Stimulated activated CD8-positive, alpha-beta memory T cell treated with anti-CD3 and anti-CD28 coated beads, Interleukin-4, amount 100 ng/mL, for 1 hour (primary cell): ENCODE measurements around the gene BPTF.
"Not testable (repeated sequence)": the region's sequence is repeated elsewhere in the genome, so short reads cannot be mapped to it uniquely, and the experiment has no call there.

ENCODE experiments used
- DNase-seq, 2 donors: peaks; one replicate each; pipeline ENCODE4 v3.0.0-alpha.2; 2020; ENCODE audit warnings: low read depth in 2 of 2, low spot score in 1 of 2

The BPTF gene

DNA sequence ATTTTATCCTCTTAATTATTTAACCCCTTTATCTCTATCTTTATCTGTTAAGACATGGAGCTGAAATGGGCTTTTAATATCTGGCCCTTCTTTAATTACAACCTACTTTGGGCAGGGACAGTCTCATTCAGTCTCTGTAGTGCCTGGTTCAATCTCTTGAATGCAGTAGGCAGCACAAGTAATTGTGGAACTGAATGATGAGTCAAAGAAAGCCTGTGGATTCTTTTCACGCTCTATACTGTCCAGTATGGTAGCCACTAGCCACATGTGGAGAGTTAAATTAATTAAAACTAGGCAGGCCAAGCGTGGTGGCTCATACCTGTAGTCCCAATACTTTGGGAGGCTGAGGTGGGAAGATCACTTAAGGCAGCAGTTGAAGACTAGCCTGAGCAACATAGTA lies 9.3 kb downstream of the BPTF start:
- no peak for DNase-seq

DNA sequence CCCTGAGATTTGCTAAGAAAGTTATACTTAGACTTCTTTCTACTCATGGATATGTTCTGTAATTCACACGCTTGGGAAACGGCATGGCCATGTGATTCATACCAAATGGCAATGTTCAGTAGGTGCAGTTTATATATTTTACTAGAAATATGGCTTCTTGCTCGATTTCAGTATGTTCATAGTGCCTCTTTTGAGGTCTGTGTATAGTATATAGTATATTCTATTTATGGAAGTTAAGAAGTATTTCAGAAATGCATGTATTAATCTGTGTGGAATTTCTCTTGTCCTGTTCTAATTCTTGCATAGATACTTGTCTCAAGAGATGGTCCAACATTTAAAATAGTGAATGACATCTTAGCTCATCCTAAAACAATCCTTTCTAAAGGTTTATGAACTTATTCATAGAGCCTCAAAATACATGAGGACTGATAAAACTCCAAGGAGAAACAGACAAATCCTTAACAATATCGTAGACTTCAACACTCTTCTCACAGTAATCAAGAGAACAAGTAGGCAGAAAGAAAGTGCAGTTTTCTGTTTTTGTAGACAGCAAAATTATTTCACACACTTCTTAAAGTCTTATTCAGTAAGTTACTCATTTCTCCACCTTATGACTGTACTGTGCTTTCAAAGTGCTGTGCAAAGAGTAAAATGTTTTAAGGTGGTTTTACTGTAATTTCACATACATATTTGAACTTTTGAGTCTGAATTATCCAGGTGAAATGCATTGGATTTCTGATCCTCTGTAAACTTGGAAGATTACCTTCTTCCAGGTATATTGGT lies 11.1 kb downstream of the BPTF start:
- DNase-seq: no peak

DNA sequence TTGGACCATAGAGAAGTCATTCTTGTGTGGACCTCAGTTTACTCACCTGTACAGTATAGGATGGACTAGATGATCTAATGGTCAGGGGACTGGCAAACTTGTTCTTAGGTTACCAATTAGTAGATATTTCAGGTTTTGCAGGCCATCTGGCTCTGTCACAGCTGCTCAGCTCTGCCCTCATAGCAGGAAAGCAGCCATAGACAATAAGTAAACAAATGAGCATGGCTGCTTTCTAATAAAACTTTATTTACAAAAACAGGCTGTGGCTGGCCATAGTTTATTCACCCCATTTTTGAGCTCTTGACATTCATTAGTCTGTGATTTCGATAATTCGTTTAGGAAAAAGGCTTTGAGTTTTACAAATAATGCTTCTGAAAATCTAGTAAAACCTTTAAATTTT lies 12.7 kb downstream of the BPTF start:
- no peak for DNase-seq

DNA sequence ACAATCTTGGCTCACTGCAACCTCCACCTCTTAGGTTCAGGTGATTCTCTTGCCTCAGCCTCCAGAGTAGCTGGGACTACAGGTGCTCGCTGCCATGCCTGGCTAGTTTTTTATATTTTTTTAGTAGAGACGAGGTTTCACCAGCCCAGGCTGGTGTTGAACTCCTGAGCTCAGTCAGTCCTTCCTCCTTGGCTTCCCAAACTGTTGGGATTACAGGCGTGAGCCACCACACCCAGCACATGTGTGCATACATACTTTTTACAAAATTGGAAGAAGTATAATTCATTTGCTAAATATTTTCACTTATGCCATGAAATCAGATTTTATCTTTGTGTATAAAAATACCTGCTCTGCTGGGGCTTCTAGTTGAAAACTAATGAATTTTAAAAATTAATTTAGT lies 13.2 kb downstream of the BPTF start:
- no peak for DNase-seq

DNA sequence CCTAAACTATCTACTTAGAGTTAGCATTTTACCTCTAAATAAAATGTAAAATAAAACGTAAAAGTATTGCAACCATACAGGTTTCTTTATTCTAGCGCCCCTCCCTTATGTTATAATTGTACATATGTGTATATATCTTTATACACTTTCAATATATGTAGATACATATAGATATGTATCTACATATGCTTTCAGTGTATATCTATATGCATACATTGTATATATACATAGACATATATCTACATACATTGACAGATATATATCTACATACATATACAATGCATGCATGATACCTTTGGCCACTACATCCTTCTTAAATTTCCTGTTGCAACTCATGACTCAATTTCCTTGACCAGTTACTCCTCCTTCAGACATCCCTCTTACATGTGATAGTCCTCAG lies 16.7 kb downstream of the BPTF start:
- DNase-seq: no peak

DNA sequence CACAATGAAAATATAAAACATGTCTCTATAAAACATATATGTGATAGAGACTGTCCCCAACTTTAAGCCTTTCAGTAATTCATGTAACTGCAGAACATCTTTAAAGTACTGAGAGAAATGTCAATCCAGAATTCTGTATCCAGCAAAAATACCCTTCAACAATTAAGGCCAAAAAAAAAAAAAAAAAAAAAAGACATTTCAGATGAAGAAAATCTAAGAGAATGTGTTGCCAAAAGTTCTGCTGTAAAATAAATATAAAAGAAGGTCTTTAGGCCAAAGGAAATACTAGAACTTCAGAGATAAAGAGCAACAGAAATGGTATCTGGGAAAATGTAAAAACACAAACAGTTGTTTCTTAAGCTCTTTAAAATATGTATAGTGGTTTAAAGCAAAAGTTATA lies 17.3 kb downstream of the BPTF start:
- no peak for DNase-seq

DNA sequence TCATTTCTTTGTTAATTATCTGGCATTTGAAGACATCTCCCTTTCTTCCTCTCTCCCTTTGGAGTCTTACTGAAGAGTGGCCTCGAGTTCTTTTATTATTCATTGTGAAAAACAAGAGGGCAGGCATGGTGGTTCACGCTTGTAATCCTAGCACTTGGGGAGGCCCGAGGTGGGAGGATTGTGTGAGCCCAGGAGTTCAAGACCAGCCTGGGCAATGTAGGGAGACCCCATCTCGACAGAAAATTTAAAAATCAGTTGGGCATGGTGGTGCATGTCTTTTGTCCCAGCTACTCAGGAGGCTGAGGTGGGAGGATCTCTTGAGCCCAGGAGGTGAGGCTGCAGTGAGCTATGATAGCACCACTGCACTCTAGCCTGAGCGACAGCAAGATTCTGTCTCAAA lies 20.1 kb downstream of the BPTF start:
- no peak for DNase-seq

DNA sequence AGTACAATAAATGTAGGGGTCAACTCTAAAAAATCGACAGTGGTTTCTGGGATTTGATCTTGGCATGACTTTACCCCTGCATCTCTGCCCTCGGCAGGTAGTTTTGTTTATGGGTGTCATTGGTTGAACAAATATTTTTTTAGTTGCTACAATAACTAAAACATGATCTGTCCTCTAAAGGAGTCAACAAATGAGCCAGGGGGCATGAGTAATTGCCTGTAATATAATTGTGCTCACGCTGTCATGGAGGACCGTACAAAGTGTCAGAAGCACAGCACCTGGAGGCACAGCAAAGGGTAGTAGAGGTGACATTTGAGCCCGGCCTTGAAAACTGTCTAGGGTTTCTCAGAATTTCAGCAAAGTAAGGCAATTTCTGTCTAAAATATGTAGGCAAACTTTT lies 22.9 kb downstream of the BPTF start:
- not testable (repeated sequence) for DNase-seq

DNA sequence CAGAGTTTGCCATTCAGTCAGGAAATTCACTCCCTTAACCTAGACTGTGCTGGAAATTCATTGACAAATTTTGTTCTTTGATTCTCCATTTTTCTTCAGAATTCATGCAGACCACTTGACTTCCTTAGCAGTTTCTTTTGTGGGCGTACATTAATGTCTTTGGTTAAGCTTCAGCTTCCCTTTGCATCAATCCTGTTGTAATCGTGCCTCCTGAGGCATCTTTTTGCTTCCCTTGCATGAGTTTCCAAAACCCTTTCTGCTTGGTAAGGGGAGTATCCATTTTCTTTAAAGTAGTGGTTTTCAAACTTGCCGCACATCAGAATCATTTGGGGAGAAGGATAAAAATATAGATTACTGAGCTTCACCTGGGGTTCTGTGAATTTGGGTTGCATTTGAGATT lies 23.5 kb downstream of the BPTF start:
- not testable (repeated sequence) for DNase-seq

DNA sequence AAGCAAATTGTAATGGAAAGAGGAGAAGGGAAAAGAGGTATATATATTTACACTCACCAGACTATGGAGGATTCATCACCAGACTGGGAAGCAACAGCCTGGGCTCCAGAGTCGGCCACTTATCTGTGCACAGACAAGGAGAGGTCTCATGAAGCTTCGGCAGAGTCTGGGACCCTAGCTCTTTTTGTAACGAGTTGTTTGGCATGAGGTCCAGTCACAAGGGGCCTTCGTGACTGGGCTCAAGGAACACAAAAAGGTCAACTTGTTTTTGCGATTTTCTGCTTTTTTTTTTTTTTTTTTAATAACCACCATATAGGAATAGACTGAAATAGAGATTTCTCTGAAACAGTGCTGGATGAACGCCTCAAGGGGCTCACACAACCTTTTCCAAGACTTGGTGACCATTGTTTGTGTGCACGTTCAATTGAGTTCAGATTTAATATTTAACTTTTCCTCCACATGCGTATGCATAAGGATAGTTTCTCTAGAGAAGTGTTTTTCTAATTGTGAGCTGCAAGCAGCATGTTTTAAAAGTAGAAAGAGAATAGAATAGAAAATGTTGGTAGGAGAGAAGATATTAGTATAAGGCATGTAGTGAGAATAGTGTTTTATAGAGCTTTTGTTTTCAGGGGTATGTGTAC lies 25.8 kb downstream of the BPTF start:
- DNase-seq: no peak

DNA sequence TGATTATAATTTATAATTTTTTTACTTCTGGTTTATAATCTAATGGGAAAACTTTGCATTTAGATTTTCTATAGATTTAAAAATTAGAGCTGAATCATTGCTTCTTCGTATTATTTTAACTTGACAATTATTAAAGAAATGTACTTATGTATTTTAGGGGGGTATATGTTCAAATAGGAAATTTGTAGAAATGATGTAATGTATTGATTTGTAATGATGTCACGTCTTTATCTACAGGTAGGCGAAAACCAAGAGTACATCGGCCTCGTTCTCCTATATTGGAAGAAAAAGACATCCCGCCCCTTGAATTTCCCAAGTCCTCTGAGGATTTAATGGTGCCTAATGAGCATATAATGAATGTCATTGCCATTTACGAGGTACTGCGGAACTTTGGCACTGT lies 28.4 kb downstream of the BPTF start:
- DNase-seq: no peak

DNA sequence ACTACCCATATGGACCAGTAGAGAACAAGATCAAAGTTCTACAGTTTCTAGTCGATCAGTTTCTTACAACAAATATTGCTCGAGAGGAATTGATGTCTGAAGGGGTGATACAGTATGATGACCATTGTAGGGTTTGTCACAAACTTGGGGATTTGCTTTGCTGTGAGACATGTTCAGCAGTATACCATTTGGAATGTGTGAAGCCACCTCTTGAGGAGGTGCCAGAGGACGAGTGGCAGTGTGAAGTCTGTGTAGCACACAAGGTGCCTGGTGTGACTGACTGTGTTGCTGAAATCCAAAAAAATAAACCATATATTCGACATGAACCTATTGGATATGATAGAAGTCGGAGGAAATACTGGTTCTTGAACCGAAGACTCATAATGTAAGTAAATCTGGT lies 29.1 kb downstream of the BPTF start:
- no peak for DNase-seq

DNA sequence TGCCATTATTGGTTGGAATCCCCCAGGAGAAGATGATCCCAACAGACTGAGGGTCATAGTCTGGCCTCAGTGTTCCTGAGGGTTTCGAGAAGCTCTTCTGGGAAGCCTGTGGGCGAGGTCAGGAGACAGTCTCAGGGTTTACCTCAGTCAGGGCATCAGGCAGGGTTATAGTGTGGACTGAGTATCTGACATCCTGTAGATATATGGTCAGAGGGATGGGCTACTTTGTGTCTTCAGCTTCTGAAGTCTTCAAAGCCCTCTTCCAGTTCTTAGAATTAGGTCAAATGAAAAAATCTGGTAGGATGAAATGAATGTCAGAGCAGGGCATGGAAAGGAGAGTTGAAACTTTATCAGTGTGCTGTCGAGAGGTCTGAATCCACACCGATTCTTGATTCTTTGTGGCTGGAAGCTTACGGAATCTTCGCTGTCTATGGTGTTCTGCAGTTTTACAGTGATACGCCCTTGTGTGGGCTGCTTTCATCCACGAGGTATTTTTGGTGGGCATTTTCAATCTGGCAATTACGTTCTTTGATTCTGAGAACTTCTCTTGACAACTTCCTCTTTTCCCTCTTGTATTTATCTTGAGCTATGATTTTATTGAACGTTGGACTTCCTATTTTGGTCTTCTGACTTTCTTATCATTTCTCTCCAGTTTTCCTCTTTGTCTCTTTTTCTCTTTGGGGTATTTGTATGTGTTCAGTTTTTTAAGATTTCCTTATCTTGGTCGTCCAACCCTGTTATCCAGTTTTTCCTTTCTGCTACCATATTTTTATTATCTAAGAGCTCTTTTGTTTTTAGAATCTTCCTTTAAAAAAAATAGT lies 30.4 kb downstream of the BPTF start:
- no peak for DNase-seq

DNA sequence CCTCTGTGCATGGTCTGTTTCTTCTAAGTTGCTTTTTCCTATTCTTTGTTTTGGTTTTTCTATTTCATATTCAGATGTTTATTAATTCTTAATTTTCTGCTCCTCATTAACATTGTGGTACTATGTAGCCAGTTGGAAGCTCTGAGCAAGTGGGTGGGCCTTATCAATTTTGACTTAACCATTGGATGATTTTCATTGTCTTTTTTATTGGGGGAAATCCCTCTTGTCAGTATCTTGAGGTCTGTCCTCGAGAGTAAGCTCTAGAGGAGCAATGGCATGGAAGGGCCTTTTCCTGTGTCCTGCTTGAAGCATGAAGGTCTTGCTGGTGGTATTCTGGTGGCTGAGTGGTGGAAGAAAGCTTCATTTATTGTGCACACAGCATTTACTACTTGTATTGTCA lies 31.1 kb downstream of the BPTF start:
- DNase-seq: not testable (repeated sequence)

DNA sequence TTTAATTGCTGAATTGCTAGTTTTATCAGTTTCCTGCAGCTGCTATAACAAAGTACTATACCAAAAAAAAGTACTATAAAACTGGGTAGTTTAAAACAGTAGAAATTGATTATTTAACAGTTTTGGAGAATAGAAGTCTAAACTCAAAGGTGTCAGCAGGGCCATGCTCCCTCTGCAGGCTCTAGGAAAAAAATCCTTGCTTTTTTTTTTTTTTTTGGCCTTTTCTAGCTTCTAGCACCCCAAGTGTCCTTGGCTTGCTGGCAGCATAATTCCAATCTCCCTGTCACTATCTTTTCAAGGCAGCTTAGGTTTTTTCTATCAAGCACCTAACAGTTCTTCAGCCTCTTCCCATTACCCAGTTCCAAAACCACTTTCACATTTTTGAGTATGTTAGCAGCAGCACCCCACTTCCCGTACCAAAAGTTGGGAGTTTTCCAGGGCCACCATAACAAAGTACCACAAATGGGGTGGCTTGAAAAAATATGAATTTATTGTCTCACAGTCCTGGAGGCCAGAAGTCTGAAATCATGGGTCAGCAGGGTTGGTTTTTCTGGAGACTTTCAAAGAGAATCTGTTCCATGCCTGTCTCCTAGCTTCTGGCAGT lies 37.4 kb downstream of the BPTF start:
- no peak for DNase-seq

DNA sequence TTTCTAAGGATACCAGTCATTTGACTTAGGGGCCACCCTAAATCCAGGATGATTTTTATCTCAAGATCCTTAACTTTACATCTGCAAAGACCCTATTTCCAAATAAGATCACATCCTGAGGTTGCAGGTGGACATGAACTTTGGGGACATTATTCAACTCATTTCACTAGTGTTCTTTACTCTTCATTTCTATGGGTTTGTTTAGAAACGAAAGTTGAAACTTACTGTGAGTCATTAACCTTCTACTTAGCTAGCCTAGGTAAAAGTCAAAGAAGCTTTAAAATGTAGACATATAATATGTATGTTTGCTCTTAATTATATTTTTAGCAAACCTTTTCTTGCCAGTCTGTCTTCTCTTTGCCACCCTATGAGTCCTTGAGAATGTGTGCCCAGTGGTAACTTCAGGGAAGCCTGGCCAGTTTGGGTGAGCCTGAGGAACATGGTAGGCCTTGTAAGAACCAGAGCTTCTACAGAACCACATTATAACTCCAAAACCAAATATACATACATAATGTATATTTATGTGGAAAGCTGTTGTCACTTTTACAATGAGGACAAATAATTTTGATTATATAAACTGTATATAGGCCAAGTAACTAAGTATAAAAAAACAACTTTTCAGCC lies 38.4 kb downstream of the BPTF start:
- DNase-seq: no peak

DNA sequence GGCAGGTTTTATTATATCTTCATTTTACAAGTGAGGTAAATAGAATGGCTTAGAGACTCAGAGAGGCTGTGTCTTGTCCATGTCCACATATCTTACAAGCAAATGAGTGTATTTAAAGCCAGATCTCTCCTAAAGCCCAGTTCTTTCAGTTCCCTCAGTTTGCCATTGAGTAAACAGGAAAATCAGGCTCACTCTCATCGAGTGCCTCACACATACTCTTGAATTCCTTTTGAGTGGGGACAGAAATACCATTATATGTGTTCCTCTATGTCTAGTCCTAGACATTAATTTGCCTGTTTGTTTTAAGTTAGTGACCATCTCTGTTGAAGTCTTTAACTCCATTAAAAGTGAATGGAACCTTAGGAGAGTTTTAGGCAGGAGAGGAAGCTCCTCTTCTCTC lies 40.1 kb downstream of the BPTF start:
- no peak for DNase-seq

DNA sequence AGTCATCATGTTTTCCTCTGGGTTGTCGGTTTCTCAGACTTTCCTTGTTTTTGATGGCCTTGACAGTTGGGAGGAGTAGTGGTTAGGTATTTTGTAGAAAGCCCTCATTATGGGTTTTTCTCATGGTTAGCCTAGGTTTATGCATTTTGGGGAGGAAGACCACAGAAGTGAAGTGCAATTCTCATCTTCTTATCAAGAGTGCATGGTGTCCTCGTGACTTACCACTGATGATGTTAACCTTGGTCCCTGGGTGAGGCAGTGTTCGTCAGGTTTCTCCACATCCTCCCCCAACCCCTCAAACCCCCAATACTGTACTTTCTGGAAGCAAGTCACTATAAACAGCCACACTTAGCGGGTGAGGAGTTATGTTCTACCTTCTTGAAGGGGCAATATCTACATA lies 42.3 kb downstream of the BPTF start:
- DNase-seq: no peak

DNA sequence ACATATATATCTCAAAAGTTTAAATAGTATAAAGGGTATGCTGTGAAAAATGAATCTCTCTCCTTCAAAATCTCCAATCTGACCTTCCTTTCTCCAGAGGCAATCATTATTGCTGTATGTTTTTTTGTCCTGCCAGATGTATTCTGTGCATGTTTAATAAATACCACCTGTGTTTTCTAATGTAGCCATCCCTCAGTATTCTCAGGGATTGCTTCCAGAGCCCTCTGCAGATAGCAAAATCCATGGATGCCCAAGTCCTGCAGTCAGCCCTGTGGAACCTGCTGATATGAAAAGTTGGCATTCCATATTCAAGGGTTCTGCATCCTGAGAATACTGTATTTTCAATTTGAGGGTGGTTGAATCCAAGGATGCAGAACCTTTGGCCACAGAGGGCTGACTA lies 42.9 kb downstream of the BPTF start:
- DNase-seq: no peak

DNA sequence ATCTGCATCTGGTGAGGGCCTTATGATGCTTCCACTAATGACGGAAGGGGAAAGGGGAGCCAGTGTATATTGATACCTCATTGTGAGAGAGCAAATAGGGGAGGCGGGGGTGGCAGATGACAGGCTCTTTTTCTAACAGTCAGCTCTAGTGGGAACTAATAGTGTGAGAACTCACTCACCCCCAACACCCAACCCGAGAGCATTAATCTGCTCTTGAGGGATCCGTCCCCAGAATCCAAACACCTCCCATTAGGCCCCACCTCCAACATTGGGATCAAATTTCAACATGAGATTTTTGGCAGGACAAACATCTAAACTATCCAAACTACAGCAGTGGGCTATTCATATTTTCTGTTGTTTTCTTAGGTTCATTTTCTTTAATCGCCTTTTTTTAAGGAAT lies 54.4 kb downstream of the BPTF start:
- no peak for DNase-seq

DNA sequence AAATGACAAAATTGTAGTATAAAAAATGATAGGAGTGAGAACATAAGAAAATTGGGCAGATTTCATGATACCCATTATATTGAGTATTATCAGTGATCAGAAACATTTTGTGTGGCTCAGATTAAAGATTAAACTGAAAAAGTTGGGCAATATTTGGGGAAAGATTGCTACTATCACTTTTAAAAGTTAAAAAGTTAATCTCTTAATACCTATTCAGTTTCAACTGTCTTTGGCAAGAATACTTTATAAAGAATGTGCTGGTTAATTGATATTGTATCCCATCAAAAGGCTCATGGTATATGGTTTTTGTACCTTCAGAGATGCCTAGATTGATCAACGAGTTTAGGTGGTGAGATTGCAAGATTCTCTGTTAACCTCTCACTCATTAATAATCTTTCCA lies 55.8 kb downstream of the BPTF start:
- no peak for DNase-seq
